Adrenal gland (tissue), 5 donors: ENCODE data around the gene PKD2L1.

Experiments used
- POLR2A ChIP-seq, 2 donors: fragments of 450-650 bp; IDR thresholded peaks; one replicate each; pipeline ENCODE4 v1.6.1; 2017; ENCODE audit warnings: antibody characterized with exemption in 2 of 2, mild to moderate bottlenecking in 2 of 2, moderate library complexity in 1 of 2
- TF ChIP-seq, protein P1 (sequence below), 6 experiments: fragments of 450-650 bp in 4 of 6; fragments of 200-600 bp in 2 of 6; sonication (generic) in 1 of 6; IDR thresholded peaks; 1 replicate in 5 of 6; 2 replicates in 1 of 6; pipeline versions ENCODE4 v1.5.1 to v1.8.0; 2016 to 2021; ENCODE audit warnings: antibody characterized with exemption in 6 of 6, mild to moderate bottlenecking in 2 of 6, moderate library complexity in 1 of 6
- donor health status: DM: no; HTN: no; CAD: no.

DNA sequence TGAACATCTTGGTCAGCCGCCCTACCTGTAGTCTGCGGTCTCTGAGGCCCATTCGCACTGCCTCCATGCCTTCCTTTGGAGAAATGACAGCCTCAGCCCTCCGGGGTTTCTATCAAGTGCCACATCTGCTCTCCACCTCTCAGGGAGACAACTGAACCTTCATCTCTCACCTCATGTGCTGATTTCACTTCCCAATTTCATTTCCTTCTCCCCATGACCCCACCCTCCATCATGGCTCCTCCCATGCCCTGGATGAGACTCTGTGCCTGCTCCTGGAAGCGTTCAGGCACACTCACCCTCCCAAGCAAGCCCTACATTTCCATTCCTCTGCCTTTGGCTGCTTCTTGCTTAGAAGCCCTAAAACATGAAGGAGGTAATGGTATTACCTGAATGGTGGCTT, 9.2 kb upstream of the PKD2L1 start:
- TF ChIP-seq, protein P1, sequence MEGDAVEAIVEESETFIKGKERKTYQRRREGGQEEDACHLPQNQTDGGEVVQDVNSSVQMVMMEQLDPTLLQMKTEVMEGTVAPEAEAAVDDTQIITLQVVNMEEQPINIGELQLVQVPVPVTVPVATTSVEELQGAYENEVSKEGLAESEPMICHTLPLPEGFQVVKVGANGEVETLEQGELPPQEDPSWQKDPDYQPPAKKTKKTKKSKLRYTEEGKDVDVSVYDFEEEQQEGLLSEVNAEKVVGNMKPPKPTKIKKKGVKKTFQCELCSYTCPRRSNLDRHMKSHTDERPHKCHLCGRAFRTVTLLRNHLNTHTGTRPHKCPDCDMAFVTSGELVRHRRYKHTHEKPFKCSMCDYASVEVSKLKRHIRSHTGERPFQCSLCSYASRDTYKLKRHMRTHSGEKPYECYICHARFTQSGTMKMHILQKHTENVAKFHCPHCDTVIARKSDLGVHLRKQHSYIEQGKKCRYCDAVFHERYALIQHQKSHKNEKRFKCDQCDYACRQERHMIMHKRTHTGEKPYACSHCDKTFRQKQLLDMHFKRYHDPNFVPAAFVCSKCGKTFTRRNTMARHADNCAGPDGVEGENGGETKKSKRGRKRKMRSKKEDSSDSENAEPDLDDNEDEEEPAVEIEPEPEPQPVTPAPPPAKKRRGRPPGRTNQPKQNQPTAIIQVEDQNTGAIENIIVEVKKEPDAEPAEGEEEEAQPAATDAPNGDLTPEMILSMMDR (IDR thresholded peaks at IDR 0.05), result no peak
- no peak for TF ChIP-seq POLR2A (IDR thresholded peaks at IDR 0.05)
